HG02763 (cell line): ENCODE results near the gene KDM4D.
A peak's percentile ranks its signal among the peaks of the same experiment; 100 is the strongest.
"Not testable (repeated sequence)": the region's sequence is repeated elsewhere in the genome, so short reads cannot be mapped to it uniquely, and the experiment has no call there.

Source experiments
- ATAC-seq: cut with Tn5 transposase; IDR thresholded peaks from one replicate; pipeline ENCODE4 v1.9.1; 2021; ENCODE audit warnings: mild to moderate bottlenecking, moderate library complexity; ENCODE audit not compliant: unreplicated experiment

The KDM4D gene

DNA sequence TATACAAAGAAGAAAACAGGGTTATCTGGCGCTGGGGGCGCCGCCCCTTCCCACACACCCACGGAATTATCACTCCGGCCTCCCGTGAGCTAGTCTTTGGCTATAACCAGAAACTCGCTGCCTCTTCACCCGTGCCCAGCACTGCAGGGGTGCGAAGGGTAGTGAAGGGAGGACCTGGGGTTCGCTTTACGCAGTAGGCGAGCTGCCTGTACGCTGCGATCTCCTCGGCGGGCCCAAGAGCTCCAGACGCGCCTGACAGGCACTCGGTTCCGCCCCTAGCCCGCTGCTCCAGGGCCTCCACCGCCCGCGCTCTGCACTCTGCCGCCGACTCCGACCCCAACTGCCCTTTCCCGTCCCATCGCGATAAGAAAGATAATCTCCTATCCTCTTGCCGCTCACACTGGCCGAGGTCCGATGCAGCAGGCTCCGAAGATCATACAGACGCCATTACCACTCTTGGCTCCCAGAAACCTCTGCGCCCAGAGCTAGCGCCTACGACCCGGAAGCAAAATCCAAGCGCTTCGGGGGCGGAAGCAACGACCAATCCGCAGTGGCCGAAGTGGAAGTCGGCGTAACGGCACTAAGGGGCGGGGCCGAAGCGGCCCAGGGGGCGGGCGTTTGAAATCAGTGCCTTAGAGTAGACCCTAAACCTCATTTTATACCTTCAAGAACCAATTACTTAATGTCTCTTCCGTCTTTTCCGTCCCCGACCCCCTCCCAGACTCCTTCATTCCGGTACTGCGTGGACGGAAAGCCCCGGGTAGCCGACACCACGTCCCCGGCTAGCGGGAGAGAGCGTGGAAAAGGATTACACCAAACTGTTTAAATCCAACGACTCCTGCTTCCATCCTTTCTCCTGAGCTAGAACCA, at the start of gene KDM4D, which contains the start of gene CWC15:
Gene KDM4D (plus strand): TSS at position 611 of the 870 bp plus-strand sequence. CDS start 23,664 bp downstream, outside the sequence.
Gene CWC15 (minus strand): TSS at position 458 of the 870 bp plus-strand sequence. CDS start 1,371 bp downstream, outside the sequence.
- ATAC-seq = peak; percentile 100

DNA sequence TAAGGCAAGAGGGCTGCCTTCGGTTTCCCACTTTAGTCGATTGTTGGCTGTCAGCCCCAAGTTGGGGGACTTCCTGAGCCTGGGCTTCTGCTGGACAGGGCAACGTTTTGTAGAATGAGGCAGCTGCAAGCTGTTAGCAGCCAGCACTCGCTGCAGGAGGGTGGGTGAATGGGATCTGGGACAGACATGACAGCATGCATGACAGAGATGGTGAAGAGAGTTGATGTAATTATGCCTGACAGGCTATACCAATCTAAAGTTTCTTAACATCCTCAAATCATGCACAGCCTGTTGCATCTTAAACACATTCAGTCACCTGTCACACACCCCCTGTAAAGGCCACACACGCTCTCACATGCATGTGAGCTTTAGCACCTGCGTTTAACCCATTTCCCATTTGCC, 49.3 kb upstream of the KDM4D start:
- no peak for ATAC-seq

DNA sequence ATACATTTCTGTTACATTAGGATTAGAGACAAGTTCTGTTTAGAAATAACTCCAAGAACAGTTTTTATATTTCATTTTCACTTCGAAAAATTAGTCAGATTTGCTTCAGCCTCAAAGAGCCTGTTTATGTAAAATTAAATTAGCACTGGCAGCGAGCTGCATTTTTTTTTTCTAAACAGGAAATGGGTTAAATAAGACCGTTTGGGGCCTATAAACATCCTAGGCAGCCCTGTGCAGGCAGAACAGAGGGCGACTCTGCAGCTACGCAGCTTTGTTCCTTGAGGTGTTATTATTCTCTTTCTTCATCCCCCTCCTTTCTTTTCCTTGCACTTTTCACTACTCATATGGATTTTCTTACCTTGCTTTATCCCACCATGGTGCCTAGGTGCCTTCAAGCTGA, 48.9 kb upstream of the KDM4D start:
- no peak for ATAC-seq

DNA sequence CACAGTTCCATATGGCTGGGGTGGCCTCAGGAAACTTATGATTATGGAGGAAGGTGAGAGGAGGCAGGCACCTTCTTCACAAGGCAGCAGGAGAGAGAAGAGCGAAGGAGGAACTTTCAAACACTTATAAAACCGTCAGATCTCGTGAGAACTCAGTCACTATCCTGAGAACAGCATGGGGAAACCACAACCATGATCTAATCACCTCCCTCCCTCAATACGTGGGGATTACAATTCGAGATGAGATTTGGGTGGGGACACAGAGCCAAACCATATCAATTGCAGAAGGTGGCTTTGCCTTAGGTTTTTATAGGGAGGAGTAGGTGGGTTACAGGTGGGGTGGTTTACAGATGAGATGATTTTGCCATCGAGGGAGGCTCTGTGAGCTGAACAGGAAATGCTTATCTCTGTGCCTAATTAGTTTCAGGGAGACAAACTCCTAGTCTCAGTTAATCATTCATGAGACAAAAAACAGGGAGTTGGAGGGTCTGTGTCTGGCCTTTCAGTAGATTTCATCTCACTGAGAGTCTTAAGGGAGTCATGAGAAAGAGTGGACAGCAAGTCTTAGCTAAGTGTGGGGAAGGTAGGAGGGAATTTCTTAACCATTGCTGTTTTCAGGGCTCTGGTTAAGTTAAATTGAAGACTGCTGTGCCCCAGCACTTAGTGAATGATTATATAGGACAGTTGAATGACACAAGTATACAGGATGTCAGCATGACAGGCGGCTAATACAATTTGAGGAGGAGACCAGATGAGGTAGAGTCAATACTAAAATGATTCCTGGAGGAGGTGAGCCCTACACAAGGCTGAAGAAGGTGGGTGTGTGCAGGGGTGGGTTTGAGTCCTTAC, 47.9 kb upstream of the KDM4D start:
- ATAC-seq = peak; percentile 52

DNA sequence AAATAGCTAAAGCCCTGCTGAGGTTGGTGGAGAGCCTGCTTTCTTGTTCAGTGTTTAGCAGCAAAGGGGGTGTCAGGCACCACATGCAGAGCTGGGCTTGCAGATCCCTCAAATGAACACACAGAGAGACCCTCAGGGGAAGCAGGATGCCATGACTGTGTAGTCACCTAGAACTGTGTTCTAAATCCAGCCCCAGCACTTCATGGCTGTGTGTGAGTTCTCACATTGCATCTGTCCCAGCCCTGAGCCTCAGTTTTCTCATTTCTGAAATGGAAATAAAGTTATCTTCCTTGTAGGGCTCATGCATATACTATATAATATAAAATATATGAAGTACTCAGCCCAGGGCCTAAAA, 47.3 kb upstream of the KDM4D start:
- ATAC-seq = peak; percentile 16

DNA sequence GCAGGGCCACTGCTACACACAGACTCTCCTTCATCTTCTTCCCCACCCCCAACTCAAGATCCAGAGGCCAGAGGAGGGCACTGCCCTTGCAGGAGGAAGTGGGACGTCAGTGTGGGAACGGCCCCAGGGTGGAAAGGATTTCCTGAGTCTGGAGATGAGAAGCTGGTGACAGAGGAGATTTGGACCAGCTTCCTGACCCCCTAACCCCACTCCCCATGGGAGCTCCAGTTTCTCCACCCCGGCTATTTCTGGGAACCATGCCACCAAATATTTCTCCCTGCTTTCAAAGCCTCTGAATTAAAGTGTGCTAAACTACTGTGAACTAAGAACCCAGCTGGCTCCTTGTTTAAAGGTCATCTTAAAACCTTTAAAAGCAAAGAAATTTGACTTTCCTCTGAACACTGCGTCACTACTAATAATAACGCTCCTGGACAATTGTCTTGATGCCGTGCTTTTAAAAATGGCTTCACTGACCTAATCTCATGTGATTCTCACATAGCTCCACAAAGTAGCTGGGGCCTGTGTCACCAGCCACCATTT, 46.7 kb upstream of the KDM4D start:
- ATAC-seq = no peak

DNA sequence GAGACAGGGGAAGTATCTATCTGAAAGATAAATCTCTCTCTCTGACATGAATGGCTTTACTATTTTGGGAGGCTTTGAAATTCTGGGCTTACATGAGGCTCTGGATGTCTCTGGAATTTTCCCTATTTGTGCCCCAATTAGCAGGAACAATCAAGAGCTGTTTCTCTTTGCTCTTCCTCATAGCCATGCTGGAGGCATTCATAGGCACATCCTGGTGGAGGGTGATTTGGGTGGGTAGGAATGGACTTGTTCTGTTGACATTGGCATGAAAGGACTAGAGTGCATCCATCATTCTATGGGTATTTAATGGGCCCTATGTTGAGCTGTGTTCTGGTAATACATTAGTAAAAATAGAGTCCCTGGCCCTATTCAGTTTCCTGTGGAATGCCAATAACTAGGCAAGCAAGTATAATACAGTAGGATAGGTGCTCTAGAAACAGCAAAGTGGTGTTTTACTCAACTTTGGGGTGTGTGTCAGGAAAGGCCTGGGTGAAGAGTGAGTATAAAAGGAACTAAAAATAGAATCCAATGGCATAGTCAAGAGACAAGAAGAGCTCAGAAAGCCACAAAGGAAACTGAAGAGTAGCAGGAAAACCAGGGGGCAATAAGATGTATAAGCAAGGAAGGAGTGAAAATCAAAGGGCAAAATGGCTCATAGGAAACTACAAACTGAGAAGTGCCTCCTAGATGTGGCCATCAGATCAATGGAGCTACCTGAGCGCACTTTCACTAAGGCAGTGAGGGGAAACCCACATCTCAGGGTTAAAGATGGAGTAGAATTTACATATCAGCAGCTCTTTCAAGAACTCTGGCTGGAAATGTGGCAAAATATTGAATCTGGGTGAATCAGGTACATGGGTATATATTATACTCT, 45.2 kb upstream of the KDM4D start:
- ATAC-seq = no peak

DNA sequence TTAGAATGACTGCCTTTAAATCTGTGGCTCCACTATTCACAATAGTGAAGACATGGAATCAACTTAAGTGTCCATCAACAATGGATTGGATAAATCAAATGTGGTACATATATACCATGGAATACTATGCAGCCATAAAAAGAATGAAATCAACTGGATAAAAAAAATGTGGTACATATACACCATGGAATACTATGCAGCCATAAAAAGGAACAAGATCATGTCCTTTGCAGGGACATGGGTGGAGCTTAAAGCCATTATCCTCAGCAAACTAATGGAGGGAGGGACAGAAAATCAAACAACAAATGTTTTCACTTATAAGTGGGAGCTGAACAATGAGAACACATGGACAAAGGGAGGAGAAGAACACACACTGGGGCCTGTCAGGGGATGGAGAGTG, 41.4 kb upstream of the KDM4D start:
- not testable (repeated sequence) for ATAC-seq

DNA sequence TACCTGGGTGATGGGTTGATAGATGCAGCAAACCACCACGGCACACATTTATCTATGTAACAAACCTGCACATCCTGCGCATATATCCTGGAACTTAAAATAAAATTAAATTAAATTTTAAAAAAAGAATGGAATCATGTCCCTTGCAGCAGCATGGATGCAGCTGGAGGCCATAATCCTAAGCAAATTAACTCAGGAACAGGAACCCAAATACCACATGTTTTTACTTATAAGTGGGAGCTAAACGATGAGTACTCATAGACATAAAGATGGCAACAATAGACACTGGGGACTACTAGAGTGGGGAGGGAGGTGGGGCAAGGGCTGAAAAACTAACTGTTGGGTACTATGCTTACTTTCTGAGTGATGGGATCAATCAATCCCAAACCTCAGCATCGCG, 41.0 kb upstream of the KDM4D start:
- ATAC-seq = no peak

DNA sequence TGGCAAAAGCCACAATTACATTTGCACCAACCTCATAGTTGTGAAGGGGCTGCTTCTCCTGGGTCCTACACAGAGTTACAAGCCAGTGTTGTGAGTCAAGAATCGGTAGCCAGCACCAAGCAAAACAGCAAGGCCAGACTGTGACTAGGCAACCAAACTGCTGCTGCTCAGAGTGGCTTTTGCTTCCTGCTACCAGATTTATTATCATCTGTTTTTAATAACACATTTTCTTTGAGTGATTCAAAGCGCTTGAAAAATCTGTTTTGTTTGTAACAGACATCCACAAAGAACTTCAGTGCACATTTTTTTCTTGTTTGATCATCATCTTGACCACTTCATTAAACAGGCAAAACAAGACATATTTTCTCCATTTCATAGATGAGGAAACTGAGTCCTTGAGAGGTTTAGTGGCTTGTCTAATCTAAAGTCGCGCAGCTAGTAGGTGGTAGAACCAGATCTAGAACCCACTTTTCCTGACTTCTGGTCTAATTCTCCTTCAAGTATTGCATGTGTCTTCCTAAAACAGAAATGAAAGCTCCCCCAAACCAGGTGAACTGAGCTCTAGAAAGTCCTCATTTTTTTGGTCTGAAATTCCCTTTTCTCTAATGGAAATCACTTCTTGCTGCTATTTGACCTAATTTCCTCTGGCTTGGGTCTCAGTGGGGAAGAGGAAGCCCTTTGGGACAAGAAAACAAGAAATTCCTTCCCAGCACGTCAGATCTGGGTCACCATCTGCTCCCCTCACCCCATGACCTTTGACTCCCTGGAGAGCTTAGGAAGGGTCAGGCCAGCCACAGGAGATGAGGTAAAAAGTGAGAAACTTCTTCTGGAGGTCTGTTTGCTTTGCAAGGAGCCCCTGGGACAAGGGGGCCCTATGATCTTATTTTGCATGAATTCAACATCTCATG, 40.0 kb upstream of the KDM4D start:
- no peak for ATAC-seq

DNA sequence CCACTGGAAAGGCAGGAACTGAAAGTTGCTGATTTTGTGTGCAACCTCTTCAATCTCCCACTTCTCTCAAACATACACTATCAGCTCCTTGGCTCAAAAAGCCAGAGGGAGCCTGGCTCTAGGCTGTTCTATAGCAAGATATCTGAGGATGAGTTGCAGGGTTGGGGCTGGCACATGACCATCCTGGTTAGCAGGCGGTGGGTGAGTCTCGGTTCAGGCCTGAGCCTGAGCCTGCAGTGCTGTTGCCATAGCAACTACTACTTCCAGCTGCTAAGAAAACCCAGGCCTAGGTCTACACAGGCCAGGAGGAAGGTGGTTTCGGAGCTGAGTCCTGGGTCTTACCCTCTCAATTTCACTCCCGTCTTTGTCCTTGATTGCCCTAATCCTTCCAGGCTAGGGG, 39.1 kb upstream of the KDM4D start:
- ATAC-seq = no peak

DNA sequence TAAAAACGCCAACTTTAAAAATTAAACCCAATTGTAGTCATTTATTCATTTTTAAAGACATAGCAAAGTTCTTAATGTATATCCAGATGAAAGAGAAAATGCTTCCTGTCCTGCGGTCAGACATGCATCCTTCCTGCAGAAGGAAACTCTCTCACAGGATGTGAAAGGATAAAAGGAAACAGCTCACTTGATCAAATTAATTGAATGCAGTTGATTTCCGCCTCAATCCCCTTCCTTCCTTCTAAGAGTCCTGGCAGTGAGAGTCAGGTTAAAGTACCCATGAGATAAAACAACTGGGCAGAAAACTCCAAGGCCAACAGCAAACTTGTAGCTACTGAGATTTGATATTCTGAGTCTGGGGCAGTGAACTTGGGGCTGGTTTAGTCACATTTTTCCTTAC, 38.7 kb upstream of the KDM4D start:
- no peak for ATAC-seq

DNA sequence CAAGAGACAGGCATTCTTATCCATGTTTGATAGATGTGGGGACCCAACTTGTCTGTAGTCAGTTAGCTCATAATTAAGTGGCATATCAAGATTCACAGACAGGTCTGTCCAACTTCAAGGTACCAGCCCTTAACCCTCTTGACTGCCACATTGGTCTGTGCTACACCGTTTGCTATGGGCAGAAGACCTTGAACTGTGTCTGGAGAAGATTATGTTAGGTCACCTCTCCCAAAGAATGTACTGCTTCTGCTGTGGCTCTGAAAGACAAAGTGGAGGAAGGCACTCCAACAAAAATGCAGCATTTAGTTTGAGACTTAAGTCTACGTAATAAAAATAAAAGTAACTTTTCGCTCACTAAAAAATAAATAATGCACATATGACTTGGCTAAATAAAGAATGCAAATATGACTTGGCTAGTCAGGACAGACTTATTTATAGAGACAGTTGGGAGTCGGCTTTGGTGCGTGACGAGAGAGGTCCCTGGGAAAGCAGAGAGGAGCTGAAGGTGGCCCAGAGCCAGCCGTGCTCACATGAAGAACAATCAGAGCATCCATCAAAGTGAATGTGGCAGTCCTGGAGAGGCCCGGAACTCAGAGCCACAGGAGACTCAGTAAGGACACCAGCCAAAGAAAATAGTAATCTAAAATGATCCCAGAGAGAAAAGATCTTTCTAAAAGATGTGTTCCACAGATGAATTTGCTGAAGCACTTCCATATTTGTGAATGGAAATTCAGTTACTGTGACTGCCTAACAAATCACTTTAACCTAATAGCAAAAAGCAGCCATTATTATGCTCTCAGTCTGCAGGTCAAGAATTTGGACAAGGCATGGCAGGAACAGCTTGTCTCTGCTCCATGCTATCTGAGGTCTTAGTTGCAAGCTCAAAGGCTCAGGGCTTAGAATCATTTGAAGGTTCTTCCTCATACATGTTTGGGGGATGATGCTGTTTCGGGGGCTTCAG, 35.1 kb upstream of the KDM4D start:
- no peak for ATAC-seq

DNA sequence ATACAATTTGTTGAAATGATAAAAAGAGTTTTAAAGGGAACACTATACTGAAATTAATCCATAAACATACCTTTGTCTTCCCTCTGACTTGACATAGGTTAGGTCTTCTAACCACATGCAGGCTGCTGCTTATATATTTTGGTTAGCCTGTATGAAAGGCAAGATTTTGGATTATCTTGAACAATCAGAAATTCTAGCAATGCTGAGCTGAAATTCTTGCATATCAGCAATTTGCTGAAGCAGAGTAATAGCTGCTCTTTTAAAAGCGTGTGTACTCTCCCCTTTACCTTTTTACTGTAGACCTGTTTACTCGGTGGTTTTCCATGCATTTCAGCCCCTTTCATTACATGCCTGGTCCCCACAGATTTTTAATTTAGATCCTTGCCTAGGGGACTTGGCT, 34.2 kb upstream of the KDM4D start:
- no peak for ATAC-seq

DNA sequence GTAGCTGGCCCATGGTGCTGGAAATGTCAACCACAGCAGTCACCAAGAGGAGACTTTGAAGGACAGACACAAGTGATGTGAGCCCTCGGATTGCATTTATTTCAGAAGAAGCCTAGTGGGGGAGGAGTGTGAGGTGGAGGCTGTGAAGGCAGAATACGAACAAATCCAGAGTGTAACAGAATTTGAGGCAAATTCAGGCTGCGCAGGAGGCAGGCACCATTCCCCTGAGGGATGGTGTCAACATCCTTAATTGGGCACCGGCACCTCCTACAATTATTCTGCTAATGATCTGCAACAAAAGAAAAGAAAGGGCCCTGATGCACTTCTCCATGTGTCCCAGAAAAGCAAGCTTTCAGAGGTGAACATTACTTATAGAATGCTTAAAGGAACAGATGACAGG, 32.4 kb upstream of the KDM4D start:
- no peak for ATAC-seq

DNA sequence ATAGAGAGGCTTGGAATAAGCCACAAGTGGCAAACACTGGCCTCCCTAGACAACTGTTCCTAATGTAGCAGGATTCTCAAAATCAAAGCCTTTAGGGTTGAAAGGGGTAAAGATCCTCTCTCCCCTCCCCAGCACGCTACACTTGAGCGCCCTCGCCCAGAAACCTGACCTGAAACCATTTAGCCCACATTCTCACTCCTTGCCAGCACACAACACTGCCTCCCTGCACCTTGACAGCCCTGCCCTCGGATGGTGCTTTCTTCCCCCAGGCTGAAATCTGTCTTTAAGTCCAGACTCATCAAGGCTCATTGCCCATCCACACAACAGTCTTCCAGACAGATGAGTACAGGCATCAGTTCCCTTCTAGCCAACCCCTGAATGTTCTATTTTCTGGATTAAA, 26.7 kb upstream of the KDM4D start:
- ATAC-seq = peak; percentile 60

DNA sequence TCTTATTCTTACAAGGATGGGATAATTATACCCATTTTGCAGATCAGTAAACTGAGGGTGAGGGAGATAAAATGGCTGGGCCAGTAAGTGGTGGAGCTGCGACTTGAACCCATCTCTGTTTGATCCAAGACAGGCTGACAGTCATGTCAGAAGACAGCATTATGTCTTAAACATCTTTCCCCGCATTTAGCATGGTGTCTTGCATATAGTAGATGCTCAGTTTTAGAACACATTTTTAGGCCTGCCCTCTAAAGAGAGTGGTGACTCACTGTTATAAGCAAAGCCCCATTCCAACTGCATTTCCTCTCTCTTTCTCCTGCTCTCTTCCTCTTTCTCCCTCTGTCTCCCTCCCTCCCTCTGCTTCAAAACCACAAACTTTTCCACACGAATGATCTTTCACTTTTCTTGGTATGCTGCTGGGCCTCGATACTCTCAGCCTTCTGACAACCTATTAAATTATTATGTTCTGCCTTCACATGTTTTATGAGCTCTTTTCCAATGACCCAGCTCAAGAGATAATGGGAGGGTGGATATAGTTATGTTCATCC, 25.4 kb upstream of the KDM4D start:
- ATAC-seq = no peak

DNA sequence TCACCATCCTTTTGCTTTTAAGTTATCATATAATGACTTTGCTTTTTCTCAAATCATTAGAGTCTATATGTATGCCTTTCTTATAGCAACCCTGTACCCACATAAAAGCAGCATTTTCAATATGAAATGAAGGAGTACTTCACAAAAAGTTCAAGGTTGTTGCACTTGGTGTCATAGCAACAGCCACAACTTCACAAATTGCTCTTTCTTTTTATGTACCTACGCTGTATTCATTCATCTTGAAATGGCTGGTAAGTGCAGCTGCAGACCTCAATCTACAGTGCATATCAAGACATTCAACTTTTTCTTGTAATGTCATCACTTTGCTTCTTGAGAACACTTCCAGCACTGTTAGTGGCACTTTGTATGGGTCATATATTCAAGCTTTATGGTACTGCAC, 18.8 kb upstream of the KDM4D start:
- no peak for ATAC-seq
